ENCODE data around the gene TXN.
"Not testable (repeated sequence)": the region's sequence is repeated elsewhere in the genome, so short reads cannot be mapped to it uniquely, and the experiment has no call there.

Gene TXN

DNA sequence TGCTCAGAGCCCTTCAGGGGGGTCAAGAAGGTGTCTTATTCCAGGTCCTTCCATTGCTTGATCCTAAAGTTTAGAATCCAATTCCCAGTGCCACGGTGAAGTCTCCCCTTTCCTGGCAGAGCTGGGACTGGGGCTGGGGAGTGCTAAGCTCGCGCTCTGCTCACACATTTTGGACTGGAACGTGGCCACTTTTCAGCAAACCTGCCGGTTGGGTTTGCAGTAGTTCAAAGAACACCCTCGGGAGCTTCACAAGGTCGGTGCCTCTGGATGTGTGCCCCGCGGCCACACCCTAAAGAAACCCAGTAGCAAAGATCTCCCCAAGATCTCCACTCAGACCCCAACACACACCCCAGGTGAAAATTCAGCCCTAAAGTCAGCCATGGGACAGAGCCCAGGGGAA is 48.3 kb downstream of the TXN start, which contains the start of gene C9orf152:
C9orf152 (minus strand) TSS at position 129 of the 400 bp plus-strand sequence. CDS start 580 bp downstream, outside the sequence.
- DNase-seq (ENCODE audit: low read depth in 2 of 2), result no peak

DNA sequence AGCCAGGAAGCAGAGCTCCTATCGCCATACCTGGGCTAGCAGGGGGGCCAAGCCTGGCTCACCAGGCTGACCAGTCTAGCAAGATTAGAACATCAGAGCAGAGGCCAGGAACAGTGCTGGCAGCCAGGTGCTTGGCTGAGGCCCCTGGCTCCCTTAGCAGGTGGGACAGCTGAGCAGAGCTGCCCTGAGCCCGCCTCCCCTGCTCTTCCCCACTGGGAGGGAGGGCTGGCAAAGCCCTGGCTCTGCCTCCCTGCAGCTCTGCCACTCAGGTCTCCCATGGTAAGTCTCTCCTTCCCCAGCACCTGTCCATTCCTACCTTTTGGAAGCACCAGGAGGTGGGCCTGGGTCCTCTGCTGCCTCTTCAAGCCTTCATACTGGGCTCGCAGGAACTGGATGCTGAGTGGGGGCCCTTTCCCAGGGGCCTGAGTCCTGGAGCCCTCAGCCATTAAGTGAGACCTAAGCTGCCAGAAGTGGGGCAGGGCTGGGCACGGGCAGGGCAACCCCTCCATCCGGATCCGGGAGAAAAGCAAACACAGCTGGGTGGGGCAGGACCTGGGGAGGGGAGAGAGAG is 49.2 kb downstream of the TXN start:
- DNase-seq (ENCODE audit: low read depth in 2 of 2), result no peak

- no peak for DNase-seq (ENCODE audit: low read depth in 2 of 2)
Measured at GRCh38 chr9:110206389-110206788, 49.9 kb downstream of the TXN start.

- not testable (repeated sequence) for DNase-seq (ENCODE audit: low read depth in 2 of 2)
Measured at GRCh38 chr9:110205612-110206011, 50.7 kb downstream of the TXN start.

GRCh38 chr9:110202232-110202631 is 54.1 kb downstream of the TXN start:
- no peak for DNase-seq (ENCODE audit: low read depth in 2 of 2)

DNA sequence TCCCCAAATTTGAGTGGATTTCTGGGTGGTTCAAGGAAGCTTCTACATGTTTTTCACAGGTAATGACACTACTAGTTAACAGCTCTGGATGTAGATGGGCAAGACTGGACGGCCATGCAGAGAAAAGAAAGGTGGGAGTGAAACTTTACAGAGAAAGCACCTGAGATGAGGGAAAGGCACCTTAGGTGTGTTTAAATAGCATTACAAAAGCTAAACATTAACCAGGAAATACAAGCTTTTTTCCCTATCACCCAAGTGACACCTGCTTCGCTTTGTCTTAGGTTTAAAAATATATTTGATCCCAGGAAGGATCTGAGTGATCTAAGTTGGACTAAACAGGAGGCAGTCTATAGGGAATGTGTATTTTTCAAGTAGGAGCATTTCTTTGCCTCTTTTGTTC is 56.7 kb downstream of the TXN start:
- no peak for DNase-seq (ENCODE audit: low read depth in 2 of 2)

GRCh38 chr9:110198357-110198756 is 58.0 kb downstream of the TXN start:
- DNase-seq (ENCODE audit: low read depth in 2 of 2), result no peak

DNA sequence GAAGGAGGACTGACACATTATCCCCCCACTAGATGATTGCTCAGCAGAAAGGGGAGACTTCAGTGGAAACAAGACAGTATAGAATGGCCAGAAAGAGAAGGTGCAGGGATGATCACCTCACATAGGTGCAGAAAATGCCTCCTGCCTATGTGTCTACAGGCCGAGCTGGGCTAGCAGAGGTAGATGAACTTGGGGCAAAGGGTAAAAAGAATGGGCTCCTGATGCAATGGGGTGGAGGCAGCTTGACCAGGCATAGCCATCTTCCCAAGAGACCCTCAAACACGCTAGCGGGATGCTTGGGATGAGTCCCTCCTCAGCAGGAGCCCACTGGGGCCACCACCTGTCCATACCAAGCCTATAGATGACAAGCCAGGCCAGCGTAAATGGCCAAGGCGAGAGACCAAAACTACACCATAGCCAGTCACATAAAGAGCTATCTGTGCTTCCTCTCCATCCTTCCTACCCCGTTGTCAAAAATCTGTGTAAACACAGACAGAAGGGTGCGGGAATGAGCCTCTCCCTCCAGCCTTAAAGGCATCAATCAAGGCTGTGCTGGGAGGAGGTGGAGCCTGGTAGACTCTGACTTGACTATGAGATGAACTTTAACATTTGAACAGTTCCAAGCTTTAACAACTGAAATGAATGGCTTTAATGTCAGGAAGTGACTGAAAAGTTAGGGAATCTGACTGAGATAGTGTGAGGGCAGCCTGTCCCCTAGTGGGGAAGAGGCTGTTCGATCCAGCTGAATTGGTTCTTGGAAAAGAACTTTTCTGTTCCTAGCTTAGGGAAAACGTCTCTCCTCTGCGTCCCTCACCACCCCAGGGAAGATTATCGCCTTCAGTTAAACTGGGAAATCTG is 58.7 kb downstream of the TXN start:
- no peak for DNase-seq (ENCODE audit: low read depth in 2 of 2)

- DNase-seq (ENCODE audit: low read depth in 2 of 2), result not testable (repeated sequence)
Measured at GRCh38 chr9:110196084-110196499, 60.2 kb downstream of the TXN start.
